Upper lobe of left lung (tissue), 6 donors: Measurements from ENCODE around the gene CSF1R. TPM values are rescaled to one million over a fixed set of nuclear protein-coding genes. Genes with fewer than 3 reads are reported as not detected.

Experiments
- ATAC-seq, 2 donors: fragments of 200-7000 bp; cut with Tn5 transposase; one replicate each; pipeline ENCODE4 v1.9.1; 2022; ENCODE audit warnings: mild to moderate bottlenecking in 2 of 2, moderate library complexity in 2 of 2; ENCODE audit not compliant: low FRiP score in 2 of 2
- DNase-seq, 2 donors: peaks; one replicate each; pipeline ENCODE4 v3.0.0-alpha.2; 2019 to 2020
- H3K27ac ChIP-seq, 4 donors: fragments of 200-600 bp; sonication (generic); one replicate each; pipeline ENCODE4 v1.5.1; 2016 to 2019
- H3K27me3 ChIP-seq, 4 donors: fragments of 200-600 bp; sonication (generic); one replicate each; pipeline ENCODE4 v1.5.1; 2017 to 2019
- H3K36me3 ChIP-seq, 4 donors: fragments of 200-600 bp; sonication (generic); one replicate each; pipeline ENCODE4 v1.5.1; 2016 to 2019
- H3K4me1 ChIP-seq, 4 donors: fragments of 200-600 bp; sonication (generic); one replicate each; pipeline ENCODE4 v1.5.1; 2018 to 2019
- H3K4me3 ChIP-seq, 4 donors: fragments of 200-600 bp; sonication (generic); one replicate each; pipeline ENCODE4 v1.5.1; 2017 to 2019; ENCODE audit warnings: mild to moderate bottlenecking in 2 of 4, moderate library complexity in 1 of 4
- H3K9me3 ChIP-seq, 4 donors: fragments of 200-600 bp; sonication (generic); one replicate each; pipeline ENCODE4 v1.5.1; 2018 to 2019
- CTCF ChIP-seq, 6 experiments: fragments of 450-650 bp in 4 of 6; fragments of 200-600 bp in 2 of 6; sonication (generic) in 2 of 6; IDR thresholded peaks; one replicate each; pipeline ENCODE4 v1.5.1; 2016 to 2019; ENCODE audit warnings: antibody characterized with exemption in 6 of 6
- EP300 ChIP-seq, 4 donors: sonication (generic); formaldehyde crosslinking; IDR thresholded peaks; one replicate each; pipeline ENCODE4 v1.5.1; 2017; ENCODE audit warnings: antibody characterized with exemption in 4 of 4, control low read depth in 2 of 4
- POLR2A ChIP-seq, 4 donors: fragments of 450-650 bp; IDR thresholded peaks; one replicate each; pipeline ENCODE4 v1.5.1; 2016 to 2017; ENCODE audit warnings: antibody characterized with exemption in 4 of 4, mild to moderate bottlenecking in 2 of 4
- POLR2AphosphoS5 ChIP-seq, 2 donors: sonication (generic); formaldehyde crosslinking; IDR thresholded peaks; one replicate each; pipeline ENCODE4 v1.5.1; 2017; ENCODE audit warnings: antibody characterized with exemption in 2 of 2
- WGBS, 2 donors: methylation state at CpG; one replicate each; pipeline ENCODE4 v1.1.5; 2017 to 2018; 5-methylcytosine and 5-hydroxymethylcytosine counted together
- total RNA-seq, 6 donors: library from RNA; depleted of rRNA in 4 of 6; stranded (reverse); fragments of >200 nt in 4 of 6; gene quantifications; one replicate each; pipeline versions ENCODE4 v1.1.0 to v1.2.1, GENCODE V29; 2016 to 2021
- donor health status: DM: no; HTN: no; CAD: no; lungs with moderate emphysema.
- donor health status: DM: no; HTN: yes; CAD: no; lungs with severe emphysema.

The CSF1R gene
- total RNA-seq, 6 donors from 2014 or later: 13.9 to 101 (median 57.9) TPM

GRCh38 chr5:150055326-150056074, 30.9 kb downstream of the CSF1R start:
- H3K9me3 ChIP-seq: no peaks in the 10 kb centered on the region
- TF ChIP-seq POLR2A (IDR thresholded peaks at IDR 0.05) (no peak), EP300 (IDR thresholded peaks at IDR 0.05) (no peak)
- H3K4me1 ChIP-seq: peaks cover 0 to 4% (median 0%) of the 10 kb centered on the region in 4 donors
- ATAC-seq: no peak
- 83 to 86% methylated on average over 14 of the region's 14 CpGs for WGBS, 2 donors
- H3K4me3 ChIP-seq: no peak overlapping the region
- peaks cover 23 to 56% (median 50%) of the 10 kb centered on the region in 4 donors for H3K36me3 ChIP-seq
- H3K27me3 ChIP-seq: no peaks in the 10 kb centered on the region
- H3K27ac ChIP-seq: no peak overlapping the region
- DNase-seq: no peak

GRCh38 chr5:150054569-150054968, 31.8 kb downstream of the CSF1R start:
- peaks cover 0 to 4% (median 0%) of the 10 kb centered on the region in 4 donors for H3K4me1 ChIP-seq

GRCh38 chr5:150053713-150054392, 32.5 kb downstream of the CSF1R start:
- TF ChIP-seq POLR2AphosphoS5 (IDR thresholded peaks at IDR 0.05): no peak
- no peak for TF ChIP-seq EP300 (IDR thresholded peaks at IDR 0.05)
- TF ChIP-seq CTCF (IDR thresholded peaks at IDR 0.05): no peak
- no peak for TF ChIP-seq POLR2A (IDR thresholded peaks at IDR 0.05)
- ATAC-seq (no peak), DNase-seq (peak in 1 of 2 donors; percentile 62)
- no peaks in the 10 kb centered on the region for H3K27me3 ChIP-seq
- H3K4me1 ChIP-seq: peaks cover 0 to 4% (median 0%) of the 10 kb centered on the region in 4 donors
- no peak overlapping the region for H3K4me3 ChIP-seq
- peak overlapping the region in 1 of 4 donors; percentile 7 for H3K27ac ChIP-seq
- H3K36me3 ChIP-seq: peaks cover 29 to 73% (median 67%) of the 10 kb centered on the region in 4 donors
- no peaks in the 10 kb centered on the region for H3K9me3 ChIP-seq
- 90 to 93% methylated on average over 9 to 14 of the region's 14 CpGs for WGBS, 2 donors

More at GRCh38 chr5:150054569-150054968, 31.8 kb downstream of the CSF1R start:
- TF ChIP-seq POLR2AphosphoS5 (IDR thresholded peaks at IDR 0.05) (no peak), POLR2A (IDR thresholded peaks at IDR 0.05) (no peak), EP300 (IDR thresholded peaks at IDR 0.05) (no peak)
- H3K27ac ChIP-seq: no peak overlapping the region
- H3K9me3 ChIP-seq: no peaks in the 10 kb centered on the region
- H3K27me3 ChIP-seq: no peaks in the 10 kb centered on the region
- no peak for DNase-seq
- H3K4me3 ChIP-seq: no peak overlapping the region
- ATAC-seq: no peak
- WGBS, 2 donors: 100% methylated on average over 2 of the region's 2 CpGs
- peaks cover 23 to 65% (median 60%) of the 10 kb centered on the region in 4 donors for H3K36me3 ChIP-seq

GRCh38 chr5:150052956-150053712, 33.2 kb downstream of the CSF1R start:
- H3K36me3 ChIP-seq: peaks cover 35 to 80% (median 74%) of the 10 kb centered on the region in 4 donors
- DNase-seq (peak in 1 of 2 donors; percentile 45), ATAC-seq (peak in 1 of 2 donors; percentile 39)
- TF ChIP-seq POLR2A (IDR thresholded peaks at IDR 0.05) (no peak), CTCF (IDR thresholded peaks at IDR 0.05) (no peak), EP300 (IDR thresholded peaks at IDR 0.05) (no peak), POLR2AphosphoS5 (IDR thresholded peaks at IDR 0.05) (no peak)
- no peak overlapping the region for H3K4me3 ChIP-seq
- H3K27ac ChIP-seq: peak overlapping the region in 2 of 4 donors; percentile 7 to 10
- no peaks in the 10 kb centered on the region for H3K4me1 ChIP-seq
- WGBS, 2 donors: 79 to 90% methylated on average over 6 to 9 of the region's 9 CpGs
- H3K9me3 ChIP-seq: no peaks in the 10 kb centered on the region
- no peaks in the 10 kb centered on the region for H3K27me3 ChIP-seq

GRCh38 chr5:150052226-150052955, 34.0 kb downstream of the CSF1R start:
- H3K4me3 ChIP-seq: no peak overlapping the region
- peak overlapping the region in 1 of 4 donors; percentile 10 for H3K27ac ChIP-seq
- no peak for ATAC-seq
- H3K4me1 ChIP-seq: no peaks in the 10 kb centered on the region
- H3K36me3 ChIP-seq: peaks cover 42 to 87% (median 81%) of the 10 kb centered on the region in 4 donors
- no peak for DNase-seq
- no peak for TF ChIP-seq CTCF (IDR thresholded peaks at IDR 0.05)
- TF ChIP-seq POLR2AphosphoS5 (IDR thresholded peaks at IDR 0.05): no peak
- TF ChIP-seq POLR2A (IDR thresholded peaks at IDR 0.05): no peak
- no peak for TF ChIP-seq EP300 (IDR thresholded peaks at IDR 0.05)
- no peaks in the 10 kb centered on the region for H3K27me3 ChIP-seq
- H3K9me3 ChIP-seq: no peaks in the 10 kb centered on the region
- WGBS, 2 donors: 75 to 83% methylated on average over 5 to 6 of the region's 6 CpGs
